CD14-positive monocyte (primary cell): ENCODE results near the gene SMIM20. TPM values are rescaled to one million over a fixed set of nuclear protein-coding genes. Genes with fewer than 3 reads are reported as not detected.
A peak's percentile ranks its signal among the peaks of the same experiment; 100 is the strongest.

ENCODE experiments used
- DNase-seq, 3 donors: peaks; one replicate each; pipeline ENCODE4 v3.0.0-alpha.2; 2011 to 2022
- H2AFZ ChIP-seq: 2 replicates; pipeline ENCODE4 v1.6.0; 2012; ENCODE audit warnings: mild to moderate bottlenecking, low read depth, low read length, inconsistent platforms; ENCODE audit not compliant: insufficient read depth, poor library complexity, severe bottlenecking
- H3K27ac ChIP-seq, 2 donors: 1 replicate in 1 of 2; 2 replicates in 1 of 2; pipeline ENCODE4 v1.5.1; 2012 to 2013; ENCODE audit warnings: low read length in 2 of 2, control low read depth in 1 of 2, inconsistent platforms in 1 of 2, low read depth in 1 of 2, mild to moderate bottlenecking in 1 of 2
- H3K27me3 ChIP-seq, 2 donors: one replicate each; pipeline versions ENCODE4 v1.6.0 to v1.6.1; 2011 to 2013; ENCODE audit warnings: low read length in 2 of 2; ENCODE audit not compliant: control insufficient read depth in 2 of 2, insufficient read depth in 2 of 2
- H3K36me3 ChIP-seq, 2 donors: replicated peaks in 1 of 2; 1 replicate in 1 of 2; 2 replicates in 1 of 2; pipeline versions ENCODE4 v1.5.1 to v1.6.1; 2012 to 2013; ENCODE audit warnings: low read length in 2 of 2, control low read depth in 1 of 2, inconsistent platforms in 1 of 2, mild to moderate bottlenecking in 1 of 2; ENCODE audit not compliant: insufficient read depth in 2 of 2, control insufficient read depth in 1 of 2
- H3K4me1 ChIP-seq, 2 donors: 1 replicate in 1 of 2; 2 replicates in 1 of 2; pipeline versions ENCODE4 v1.5.1 to v1.6.1; 2012 to 2013; ENCODE audit warnings: low read length in 2 of 2, control low read depth in 1 of 2, inconsistent platforms in 1 of 2, mild to moderate bottlenecking in 1 of 2, moderate library complexity in 1 of 2; ENCODE audit not compliant: insufficient read depth in 2 of 2, control insufficient read depth in 1 of 2
- H3K4me2 ChIP-seq: replicated peaks from 2 replicates; pipeline ENCODE3; 2012; ENCODE audit warnings: low read length, moderate library complexity, mild to moderate bottlenecking; ENCODE audit not compliant: poor library complexity, severe bottlenecking; ENCODE audit errors: extremely low read depth
- H3K4me3 ChIP-seq, 3 experiments: fragments of 200-600 bp in 1 of 3; sonication (generic) in 1 of 3; replicated peaks in 1 of 3; 1 replicate in 2 of 3; 2 replicates in 1 of 3; pipeline ENCODE4 v1.5.1; 2011 to 2013; ENCODE audit warnings: low read length in 3 of 3, mild to moderate bottlenecking in 3 of 3, control low read depth in 2 of 3, low read depth in 2 of 3, inconsistent platforms in 1 of 3, moderate library complexity in 1 of 3
- H3K79me2 ChIP-seq: 2 replicates; pipeline ENCODE4 v1.6.0; 2012; ENCODE audit warnings: mild to moderate bottlenecking, control low read depth, inconsistent platforms, low read length, moderate library complexity; ENCODE audit not compliant: insufficient read depth
- H3K9ac ChIP-seq: 2 replicates; pipeline ENCODE4 v1.6.0; 2017; ENCODE audit warnings: low read length, mild to moderate bottlenecking; ENCODE audit not compliant: insufficient read depth, poor library complexity, severe bottlenecking
- H3K9me3 ChIP-seq, 2 donors: replicated peaks in 1 of 2; 1 replicate in 1 of 2; 2 replicates in 1 of 2; pipeline versions ENCODE4 v1.5.1 to v1.6.1; 2012 to 2013; ENCODE audit warnings: low read length in 2 of 2, control low read depth in 1 of 2; ENCODE audit not compliant: control insufficient read depth in 1 of 2, insufficient read depth in 1 of 2
- H4K20me1 ChIP-seq: 2 replicates; pipeline ENCODE4 v1.6.0; 2012; ENCODE audit warnings: mild to moderate bottlenecking, low read length, control low read depth, moderate library complexity; ENCODE audit not compliant: insufficient read depth
- H3K27ac Mint-ChIP-seq, 7 donors: one replicate each; pipeline ENCODE4 v1.8.0; 2020; ENCODE audit warnings: mild to moderate bottlenecking in 7 of 7, mixed read lengths in 7 of 7, moderate library complexity in 6 of 7, inconsistent platforms in 2 of 7
- H3K27me3 Mint-ChIP-seq, 3 donors: one replicate each; pipeline ENCODE4 v1.8.0; 2021 to 2022; ENCODE audit warnings: low read depth in 3 of 3, mild to moderate bottlenecking in 3 of 3, mixed read lengths in 3 of 3, moderate library complexity in 3 of 3, inconsistent platforms in 1 of 3
- H3K36me3 Mint-ChIP-seq, 2 donors: one replicate each; pipeline ENCODE4 v1.8.0; 2020; ENCODE audit warnings: mixed read lengths in 2 of 2, inconsistent platforms in 1 of 2, mild to moderate bottlenecking in 1 of 2
- H3K4me1 Mint-ChIP-seq: one replicate; pipeline ENCODE4 v1.8.0; 2020; ENCODE audit warnings: mild to moderate bottlenecking, mixed read lengths
- H3K4me3 Mint-ChIP-seq, 2 donors: one replicate each; pipeline ENCODE4 v1.8.0; 2020; ENCODE audit warnings: mild to moderate bottlenecking in 2 of 2, mixed read lengths in 2 of 2, moderate library complexity in 1 of 2
- H3K9me3 Mint-ChIP-seq, 7 donors: one replicate each; pipeline ENCODE4 v1.8.0; 2020 to 2022; ENCODE audit warnings: mixed read lengths in 7 of 7, mild to moderate bottlenecking in 6 of 7, moderate library complexity in 6 of 7, inconsistent platforms in 2 of 7
- CTCF ChIP-seq: fragments of 200-600 bp; IDR thresholded peaks from one replicate; pipeline ENCODE4 v1.8.0; 2022; ENCODE audit warnings: antibody characterized with exemption, mild to moderate bottlenecking
- WGBS: methylation state at CpG from one replicate; pipeline ENCODE4 v1.1.5; 2013; ENCODE audit warnings: missing lambda C conversion rate; ENCODE audit not compliant: insufficient coverage; 5-methylcytosine and 5-hydroxymethylcytosine counted together
- intact Hi-C, 2 donors: fragments of 100-400 bp; cut with micrococcal nuclease; formaldehyde crosslinking; loops; one replicate each; pipeline versions ENCODE4 v1.15.0 to v1.15.1; 2023
- polyA plus RNA-seq, 3 donors: library from polyadenylated mRNA; depleted of rRNA in 1 of 3; unstranded in 2 of 3; stranded (reverse) in 1 of 3; fragments of 300-500 nt in 2 of 3; fragments of >200 nt in 1 of 3; fragmentation: Illumina TruSeq in 2 of 3; gene quantifications; 1 replicate in 2 of 3; 2 replicates in 1 of 3; pipeline ENCODE4 v1.2.3, GENCODE V29; 2012 to 2021

The SMIM20 gene
- polyA plus RNA-seq, 3 donors, result 10.4 to 38.1 (median 33.7) TPM

- Histone ChIP-seq H4K20me1 (no peaks in the 10 kb centered on the region), H2AFZ (peak overlapping the region; percentile 41), H3K9me3 (no peaks in the 10 kb centered on the region), H3K27ac (no peak overlapping the region), H3K4me3 (no peak overlapping the region), H3K27me3 (no peaks in the 10 kb centered on the region), H3K9ac (no peak overlapping the region), H3K36me3 (no peaks in the 10 kb centered on the region), H3K4me2 (no peak overlapping the region), H3K4me1 (peaks cover 30 to 36% of the 10 kb centered on the region in 2 donors), H3K79me2 (no peaks in the 10 kb centered on the region)
- intact Hi-C loops, result no loop called here
- 0% methylated on average over 3 of the region's 9 CpGs for WGBS
- peak in 2 of 3 donors; percentile 36 to 39 for DNase-seq
- peaks cover 33% of the 10 kb centered on the region for H3K4me1 Mint-ChIP-seq
- H3K9me3 Mint-ChIP-seq, result peaks cover 0 to 3% (median 0%) of the 10 kb centered on the region in 7 donors
- peak overlapping the region in 2 of 7 donors; percentile 9 to 43 for H3K27ac Mint-ChIP-seq
- H3K27me3 Mint-ChIP-seq, result no peaks in the 10 kb centered on the region
- peaks cover 4 to 5% of the 10 kb centered on the region in 2 donors for H3K36me3 Mint-ChIP-seq
- no peak overlapping the region for H3K4me3 Mint-ChIP-seq
- no peak for TF ChIP-seq CTCF
Observed at GRCh38 chr4:25878676-25879075, 35.3 kb upstream of the SMIM20 start.

- Mint-ChIP-seq H3K9me3 (peaks cover 0 to 3% (median 0%) of the 10 kb centered on the region in 7 donors), H3K4me1 (peaks cover 37% of the 10 kb centered on the region), H3K4me3 (no peak overlapping the region), H3K27ac (peak overlapping the region in 2 of 7 donors; percentile 75 to 78), H3K27me3 (no peaks in the 10 kb centered on the region), H3K36me3 (peaks cover 4 to 5% of the 10 kb centered on the region in 2 donors)
- Histone ChIP-seq H3K4me1 (peaks cover 34 to 38% of the 10 kb centered on the region in 2 donors), H3K27me3 (no peaks in the 10 kb centered on the region), H3K79me2 (no peaks in the 10 kb centered on the region), H3K36me3 (no peaks in the 10 kb centered on the region), H3K4me3 (no peak overlapping the region), H4K20me1 (no peaks in the 10 kb centered on the region), H3K4me2 (no peak overlapping the region), H3K27ac (no peak overlapping the region), H3K9me3 (no peaks in the 10 kb centered on the region), H3K9ac (no peak overlapping the region), H2AFZ (no peak overlapping the region)
- intact Hi-C loops, result no loop called here
- DNase-seq, result no peak
- no peak for TF ChIP-seq CTCF
- 100% methylated on average over 1 of the region's 9 CpGs for WGBS
Observed at GRCh38 chr4:25879091-25879584, 34.9 kb upstream of the SMIM20 start.
